ENCODE results near the gene DGKK. TPM values are rescaled to one million over a fixed set of nuclear protein-coding genes. Genes with fewer than 3 reads are reported as not detected.

The DGKK gene
- total and polyA plus RNA-seq, 2 of the 4 experiments (the other 2 are of a cell fraction), result not detected

DNA sequence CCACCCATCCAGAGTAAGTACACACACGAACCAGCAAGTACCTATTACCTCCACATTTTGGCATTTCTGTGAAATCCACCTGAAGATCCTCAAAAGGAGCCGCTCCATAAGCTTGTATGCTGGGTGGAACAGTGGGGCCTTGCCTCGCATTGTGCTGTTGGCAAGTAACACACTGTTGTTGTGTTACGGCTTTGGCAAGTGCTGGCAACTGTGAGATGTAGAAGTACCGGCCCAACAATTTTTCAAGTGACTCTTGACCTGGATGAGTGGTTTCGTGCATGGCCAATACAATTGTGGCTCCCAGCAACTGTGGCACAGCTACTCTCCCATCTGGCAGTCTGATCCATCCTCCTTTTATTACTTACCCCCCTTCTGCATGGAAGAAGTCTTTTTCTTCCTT lies 137.3 kb downstream of the DGKK start:
- no peak overlapping the region for H3K4ac ChIP-seq (ENCODE audit: low read depth, low read length)
- in situ Hi-C loops (cut with MboI; ENCODE audit: low sequenced_read_pairs) (no loop called here), intact Hi-C loops (cut with micrococcal nuclease) (no loop called here), dilution Hi-C loops (cut with HindIII; ENCODE audit: low sequenced_read_pairs, unreplicated experiment) (no loop called here)
- no peak overlapping the region for H2AK5ac ChIP-seq (ENCODE audit: low read depth, low read length)
- no peaks in the 10 kb centered on the region for H3K27me3 ChIP-seq (ENCODE audit: control insufficient read depth, insufficient read depth, low read length)
- H2BK5ac ChIP-seq (ENCODE audit: low read depth, low read length, poor library complexity, severe bottlenecking), result no peak overlapping the region
- DNase-seq (no peak), ATAC-seq (ENCODE audit: low read depth) (no peak)
- CTCF ChIA-PET, result no interaction called here
- BruUV-seq (replicated peaks), result no TSS peak
- no peaks in the 10 kb centered on the region for H3K9me3 ChIP-seq (ENCODE audit: control insufficient read depth, insufficient read depth, low read length)
- H2BK120ac ChIP-seq (ENCODE audit: low read depth, low read length), result no peak overlapping the region
- no peak overlapping the region for H4K91ac ChIP-seq (ENCODE audit: insufficient read depth, low read depth, low read length)
- no peak overlapping the region for H3K4me2 ChIP-seq (ENCODE audit: low read depth, low read length)
- no peak overlapping the region for H3K56ac ChIP-seq (ENCODE audit: extremely low read depth, insufficient read depth, low read length)
- no peaks in the 10 kb centered on the region for H3K4me1 ChIP-seq (ENCODE audit: control insufficient read depth, insufficient read depth, low read length)
- no peak overlapping the region for H3K14ac ChIP-seq (replicated peaks; ENCODE audit: low read depth, low read length)
- no peak overlapping the region for H3K18ac ChIP-seq (ENCODE audit: low read depth, low read length)
- no peaks in the 10 kb centered on the region for H3K79me1 ChIP-seq (ENCODE audit: low read depth in 1 of 2, low read length in 2 of 2)
- H4K20me1 ChIP-seq (ENCODE audit: insufficient read depth, low read length), result no peaks in the 10 kb centered on the region
- no peak overlapping the region for H2AK9ac ChIP-seq (replicated peaks; ENCODE audit: low read depth, low read length, poor library complexity)
- no peaks in the 10 kb centered on the region for H3K36me3 ChIP-seq (ENCODE audit: control insufficient read depth, insufficient read depth, low read length)
- 46% methylated on average over 4 of the region's 6 CpGs; no CpG with 5 or more reads in 1 of the 2 experiments for WGBS, 2 experiments (ENCODE audit: extremely low coverage in 2 of 2, insufficient read length in 1 of 2)
- no peak overlapping the region for H4K8ac ChIP-seq (ENCODE audit: low read depth in 2 of 2, low read length in 2 of 2)
- no peak for TF ChIP-seq MAZ (IDR thresholded peaks at IDR 0.05; ENCODE audit: borderline replicate concordance, low read depth, low read length)
- no peak for TF ChIP-seq POLR2A (IDR thresholded peaks at IDR 0.05; ENCODE audit: low read depth, low read length)
- TF ChIP-seq CEBPB (IDR thresholded peaks at IDR 0.05; ENCODE audit: low read depth, low read length), result no peak
- no peak for TF ChIP-seq RCOR1 (IDR thresholded peaks at IDR 0.05; ENCODE audit: insufficient replicate concordance, low read length)
- TF ChIP-seq, protein P1, sequence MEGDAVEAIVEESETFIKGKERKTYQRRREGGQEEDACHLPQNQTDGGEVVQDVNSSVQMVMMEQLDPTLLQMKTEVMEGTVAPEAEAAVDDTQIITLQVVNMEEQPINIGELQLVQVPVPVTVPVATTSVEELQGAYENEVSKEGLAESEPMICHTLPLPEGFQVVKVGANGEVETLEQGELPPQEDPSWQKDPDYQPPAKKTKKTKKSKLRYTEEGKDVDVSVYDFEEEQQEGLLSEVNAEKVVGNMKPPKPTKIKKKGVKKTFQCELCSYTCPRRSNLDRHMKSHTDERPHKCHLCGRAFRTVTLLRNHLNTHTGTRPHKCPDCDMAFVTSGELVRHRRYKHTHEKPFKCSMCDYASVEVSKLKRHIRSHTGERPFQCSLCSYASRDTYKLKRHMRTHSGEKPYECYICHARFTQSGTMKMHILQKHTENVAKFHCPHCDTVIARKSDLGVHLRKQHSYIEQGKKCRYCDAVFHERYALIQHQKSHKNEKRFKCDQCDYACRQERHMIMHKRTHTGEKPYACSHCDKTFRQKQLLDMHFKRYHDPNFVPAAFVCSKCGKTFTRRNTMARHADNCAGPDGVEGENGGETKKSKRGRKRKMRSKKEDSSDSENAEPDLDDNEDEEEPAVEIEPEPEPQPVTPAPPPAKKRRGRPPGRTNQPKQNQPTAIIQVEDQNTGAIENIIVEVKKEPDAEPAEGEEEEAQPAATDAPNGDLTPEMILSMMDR (conservative IDR thresholded peaks at IDR 0.05; ENCODE audit: low read depth, low read length), result no peak
- no peak for TF ChIP-seq MXI1 (IDR thresholded peaks at IDR 0.05; ENCODE audit: borderline replicate concordance, low read depth, low read length)
- TF ChIP-seq, protein P2, sequence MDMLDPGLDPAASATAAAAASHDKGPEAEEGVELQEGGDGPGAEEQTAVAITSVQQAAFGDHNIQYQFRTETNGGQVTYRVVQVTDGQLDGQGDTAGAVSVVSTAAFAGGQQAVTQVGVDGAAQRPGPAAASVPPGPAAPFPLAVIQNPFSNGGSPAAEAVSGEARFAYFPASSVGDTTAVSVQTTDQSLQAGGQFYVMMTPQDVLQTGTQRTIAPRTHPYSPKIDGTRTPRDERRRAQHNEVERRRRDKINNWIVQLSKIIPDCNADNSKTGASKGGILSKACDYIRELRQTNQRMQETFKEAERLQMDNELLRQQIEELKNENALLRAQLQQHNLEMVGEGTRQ (IDR thresholded peaks at IDR 0.05; ENCODE audit: low read depth, low read length), result no peak
- TF ChIP-seq RFX5 (IDR thresholded peaks at IDR 0.05; ENCODE audit: low read depth, low read length), result no peak
- TF ChIP-seq, protein P3, sequence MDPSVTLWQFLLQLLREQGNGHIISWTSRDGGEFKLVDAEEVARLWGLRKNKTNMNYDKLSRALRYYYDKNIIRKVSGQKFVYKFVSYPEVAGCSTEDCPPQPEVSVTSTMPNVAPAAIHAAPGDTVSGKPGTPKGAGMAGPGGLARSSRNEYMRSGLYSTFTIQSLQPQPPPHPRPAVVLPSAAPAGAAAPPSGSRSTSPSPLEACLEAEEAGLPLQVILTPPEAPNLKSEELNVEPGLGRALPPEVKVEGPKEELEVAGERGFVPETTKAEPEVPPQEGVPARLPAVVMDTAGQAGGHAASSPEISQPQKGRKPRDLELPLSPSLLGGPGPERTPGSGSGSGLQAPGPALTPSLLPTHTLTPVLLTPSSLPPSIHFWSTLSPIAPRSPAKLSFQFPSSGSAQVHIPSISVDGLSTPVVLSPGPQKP (IDR thresholded peaks at IDR 0.05; ENCODE audit: borderline replicate concordance, low read depth, low read length), result no peak
- no peak for TF ChIP-seq FOS (IDR thresholded peaks at IDR 0.05; ENCODE audit: low read depth, low read length)
- TF ChIP-seq SMC3 (IDR thresholded peaks at IDR 0.05; ENCODE audit: low read depth, low read length), result no peak
- TF ChIP-seq NFE2L2 (IDR thresholded peaks at IDR 0.05; ENCODE audit: low read depth, low read length), result no peak
- TF ChIP-seq BHLHE40 (IDR thresholded peaks at IDR 0.05; ENCODE audit: low read depth, low read length), result no peak
- no peak for TF ChIP-seq MAFK (IDR thresholded peaks at IDR 0.05; ENCODE audit: low read depth, low read length)
- no peak for TF ChIP-seq RAD21 (IDR thresholded peaks at IDR 0.05; ENCODE audit: low read length)
- TF ChIP-seq CHD1 (IDR thresholded peaks at IDR 0.05; ENCODE audit: low read depth, low read length), result no peak
- H3K9ac ChIP-seq (ENCODE audit: low read depth, low read length), result no peak overlapping the region
- H4K5ac ChIP-seq (ENCODE audit: low read depth, low read length), result no peak overlapping the region
- POLR2A ChIA-PET (ENCODE audit: unreplicated experiment), result no interaction called here
- H3K4me3 ChIP-seq (ENCODE audit: insufficient read depth, low read depth, low read length), result no peak overlapping the region
- H3K9me1 ChIP-seq (ENCODE audit: insufficient read depth, low read length), result no peaks in the 10 kb centered on the region
- H2AFZ ChIP-seq (replicated peaks; ENCODE audit: low read length, poor library complexity), result no peak overlapping the region
- no peak overlapping the region for H2BK15ac ChIP-seq (ENCODE audit: low read depth, low read length)
- no peak overlapping the region for H2BK20ac ChIP-seq (ENCODE audit: low read depth, low read length)
- no peak overlapping the region for H3K23ac ChIP-seq (ENCODE audit: low read depth, low read length)
- H3K27ac ChIP-seq (ENCODE audit: insufficient read depth, low read length), result no peak overlapping the region

Measured in IMR-90 (cell line).